RPMI8226 (cell line): Measurements from ENCODE around the gene COL28A1.
"Not testable (repeated sequence)": the region's sequence is repeated elsewhere in the genome, so short reads cannot be mapped to it uniquely, and the experiment has no call there.

ENCODE experiments used
- DNase-seq: peaks from one replicate; pipeline ENCODE4 v3.0.0-alpha.2; 2015

The COL28A1 gene

DNA sequence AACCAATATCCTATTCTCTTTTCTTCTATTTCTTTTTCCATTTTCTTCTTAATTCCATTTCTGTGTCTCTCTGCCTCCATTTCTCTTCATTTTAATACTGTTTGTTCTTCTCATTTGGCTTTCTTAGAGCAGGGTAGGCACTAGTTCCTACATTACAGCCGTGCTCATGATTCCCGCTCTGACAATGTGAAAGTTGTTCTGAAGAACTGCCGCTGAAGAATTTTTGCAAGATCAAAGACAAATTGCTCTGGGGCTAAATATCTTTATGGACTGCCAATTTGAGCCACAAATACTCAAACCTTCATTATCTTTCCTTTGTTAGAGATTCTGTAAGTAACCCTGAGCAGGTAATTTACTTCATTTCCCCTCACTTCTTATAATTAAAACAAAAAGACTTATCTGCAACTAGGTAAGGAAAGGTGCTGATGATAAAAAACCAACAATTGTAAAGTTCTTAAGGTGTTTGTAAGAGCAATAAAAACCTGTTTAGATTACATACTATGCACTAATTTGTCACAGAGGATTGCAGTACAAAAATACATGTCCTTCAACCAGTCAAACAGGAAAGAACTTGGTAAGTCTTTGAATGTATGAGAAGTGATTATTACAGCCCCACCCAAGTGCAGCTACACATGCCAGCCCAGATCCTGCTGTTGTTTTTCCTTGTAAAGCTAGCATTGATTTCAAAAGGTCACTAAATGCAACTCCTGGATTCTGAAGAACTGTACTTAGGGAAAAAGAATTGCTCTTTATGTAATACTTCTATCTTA lies 127.5 kb downstream of the COL28A1 start:
- no peak for DNase-seq

DNA sequence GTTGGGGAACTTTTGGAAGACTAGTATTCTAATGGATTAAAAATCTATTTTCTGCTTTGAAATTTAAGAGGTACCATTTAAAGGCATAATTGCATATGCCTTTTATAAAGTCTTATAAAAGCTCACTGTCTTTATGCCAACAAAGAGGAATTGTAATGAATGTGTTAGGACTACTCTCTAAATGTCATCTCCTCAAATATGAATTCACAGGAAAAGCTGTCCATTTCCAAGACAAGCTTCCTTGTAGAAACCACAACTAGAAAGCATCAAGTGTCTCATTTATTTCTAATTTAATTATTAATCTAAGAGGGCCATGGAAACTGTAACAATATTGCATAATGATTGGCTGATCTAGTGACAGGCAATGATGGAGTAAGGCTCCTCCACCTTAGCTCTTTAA lies 130.2 kb downstream of the COL28A1 start:
- DNase-seq, result no peak

DNA sequence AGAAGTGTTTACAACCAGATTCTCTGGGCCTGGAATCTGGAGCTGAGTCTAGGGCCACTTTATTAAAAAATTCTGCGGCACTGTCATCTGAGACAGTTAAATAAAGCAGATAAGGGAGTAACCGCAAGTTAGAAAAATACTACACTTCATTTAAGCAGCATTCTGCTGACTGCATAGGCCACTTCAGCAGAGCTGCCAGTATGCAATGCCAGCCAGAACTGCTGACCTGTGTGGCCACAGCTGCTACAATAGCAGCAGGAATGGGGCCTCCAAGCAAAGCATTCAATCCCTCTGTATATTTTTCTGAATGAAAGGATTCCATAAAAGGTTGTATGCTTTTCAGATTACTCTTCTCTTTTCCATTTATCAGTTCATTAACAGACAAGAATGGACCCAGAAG lies 136.0 kb downstream of the COL28A1 start:
- no peak for DNase-seq

GRCh38 chr7:7395785-7396184 lies 139.9 kb downstream of the COL28A1 start:
- no peak for DNase-seq

- DNase-seq, result not testable (repeated sequence)
Measured at GRCh38 chr7:7388164-7388563, 147.5 kb downstream of the COL28A1 start.

- DNase-seq, result no peak
Measured at GRCh38 chr7:7385421-7385820, 150.3 kb downstream of the COL28A1 start.

GRCh38 chr7:7384228-7384627 lies 151.4 kb downstream of the COL28A1 start:
- DNase-seq, result no peak

DNA sequence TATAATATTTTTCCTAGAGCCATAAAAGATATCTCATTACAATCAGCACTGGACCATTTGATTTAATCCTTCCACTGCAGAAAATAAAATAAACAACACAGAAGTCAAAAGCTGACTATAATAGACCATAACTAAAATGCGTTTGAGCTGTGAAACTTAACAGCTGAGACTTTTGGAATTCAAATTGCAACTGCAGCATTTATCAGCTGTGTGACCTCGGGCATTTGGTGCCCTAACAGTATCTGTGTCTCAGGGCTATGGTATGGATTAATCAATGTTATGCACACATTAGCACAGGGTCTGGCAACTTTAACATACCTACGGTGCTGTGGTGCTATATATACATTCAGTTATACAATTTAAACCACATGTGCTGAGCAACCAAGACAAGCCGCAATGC lies 160.1 kb downstream of the COL28A1 start:
- DNase-seq, result no peak

DNA sequence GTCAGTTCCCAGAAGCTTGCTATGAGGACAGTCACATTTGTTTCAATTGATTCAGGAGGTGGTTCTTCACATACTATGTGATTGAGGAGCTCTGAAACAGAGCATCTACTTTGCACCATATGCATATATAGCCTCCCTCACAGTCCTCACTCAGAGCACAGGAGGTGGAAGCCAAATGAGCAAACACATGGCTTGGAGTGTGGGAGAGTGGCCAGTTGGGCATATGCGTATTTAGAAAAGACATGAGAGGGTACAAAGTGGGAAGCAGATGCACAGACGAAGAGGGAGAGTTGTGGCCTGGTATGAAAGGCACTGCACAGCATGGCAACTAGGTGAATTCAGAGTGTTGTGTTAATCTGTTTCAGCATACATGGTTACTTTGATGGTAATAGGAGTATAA lies 165.6 kb downstream of the COL28A1 start:
- no peak for DNase-seq

GRCh38 chr7:7369134-7369533 lies 166.5 kb downstream of the COL28A1 start:
- no peak for DNase-seq

GRCh38 chr7:7354674-7355073 lies 181.0 kb downstream of the COL28A1 start:
- no peak for DNase-seq

DNA sequence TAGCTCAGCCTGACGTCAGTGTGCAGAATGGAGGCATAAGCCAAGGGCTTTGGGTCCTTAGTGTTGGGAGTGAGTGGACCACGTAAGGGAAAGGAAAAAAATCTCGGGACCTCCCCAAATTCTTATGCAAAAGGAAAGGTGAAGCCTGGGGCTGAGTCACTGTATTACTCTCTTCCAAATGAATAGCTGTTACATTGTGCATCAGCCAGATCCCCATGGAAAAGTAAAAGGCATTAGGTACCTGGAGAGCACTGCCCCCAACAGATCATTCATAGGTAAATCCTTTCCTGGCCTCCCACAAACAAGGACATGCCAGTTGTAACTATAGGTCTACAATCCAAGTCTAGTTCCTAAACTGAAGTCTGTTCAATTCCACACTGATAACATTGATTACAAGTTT lies 182.8 kb downstream of the COL28A1 start:
- DNase-seq, result no peak

GRCh38 chr7:7351832-7352231 lies 183.8 kb downstream of the COL28A1 start:
- no peak for DNase-seq

DNA sequence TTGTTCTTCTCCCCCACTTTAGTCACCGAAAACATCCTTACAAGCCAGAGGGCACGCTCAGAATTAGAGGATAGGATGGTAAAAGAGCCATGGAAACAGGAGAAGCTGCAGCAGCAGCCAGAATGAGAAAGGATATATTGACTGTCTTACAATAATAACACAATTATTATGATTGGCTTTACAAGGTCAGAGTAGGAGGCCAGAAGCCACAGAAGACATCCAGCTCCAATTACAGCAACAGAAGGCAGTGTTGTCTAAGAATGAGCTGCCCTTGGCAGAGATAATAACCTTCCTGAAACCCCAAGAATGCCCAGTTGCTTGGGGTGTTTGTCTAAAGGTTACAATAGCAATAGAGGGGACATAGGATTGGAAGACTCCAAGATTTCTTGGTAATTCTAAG lies 184.5 kb downstream of the COL28A1 start:
- DNase-seq, result no peak

- DNase-seq, result no peak
Measured at GRCh38 chr7:7349156-7349555, 186.5 kb downstream of the COL28A1 start.

GRCh38 chr7:7347045-7347444 lies 188.6 kb downstream of the COL28A1 start:
- no peak for DNase-seq

GRCh38 chr7:7344583-7344982 lies 191.1 kb downstream of the COL28A1 start:
- no peak for DNase-seq

DNA sequence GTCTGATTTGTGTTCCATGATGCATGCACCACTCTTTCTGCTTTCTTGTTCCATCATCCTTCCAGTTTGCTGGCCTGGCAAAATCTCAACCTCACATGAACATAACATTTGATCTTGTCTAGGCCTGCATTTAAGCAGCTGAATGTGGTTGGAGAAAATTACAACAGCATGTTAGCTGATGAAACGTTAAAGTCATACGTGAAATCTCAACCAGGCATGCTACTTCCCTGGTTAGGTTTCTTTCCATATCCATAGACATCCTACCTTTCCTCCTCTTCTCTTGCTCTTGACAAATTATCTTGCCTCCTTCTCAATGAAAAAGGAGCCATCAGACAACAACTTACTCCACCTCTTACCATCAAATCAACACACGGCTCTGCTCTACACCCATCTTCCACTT lies 199.8 kb downstream of the COL28A1 start:
- no peak for DNase-seq

GRCh38 chr7:7335215-7335614 lies 200.5 kb downstream of the COL28A1 start:
- no peak for DNase-seq

DNA sequence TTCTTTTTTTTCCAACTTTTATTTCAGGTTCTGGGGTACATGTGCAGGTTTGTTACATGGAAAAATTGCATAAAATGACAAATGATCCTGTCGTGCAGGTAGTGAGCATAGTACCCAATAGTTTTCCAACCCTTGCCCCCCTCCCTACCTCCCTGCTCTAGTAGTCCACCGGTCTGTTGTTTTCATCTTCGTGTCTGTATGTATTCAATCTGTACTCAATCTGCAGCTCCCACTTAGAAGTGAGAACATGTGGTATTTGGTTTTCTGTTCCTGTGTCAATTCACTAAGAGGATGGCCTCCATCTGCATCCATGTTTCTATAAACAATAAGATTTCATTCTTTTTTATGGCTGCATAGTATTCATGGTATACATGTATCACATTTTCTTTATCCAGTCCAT lies 202.1 kb downstream of the COL28A1 start:
- no peak for DNase-seq

DNA sequence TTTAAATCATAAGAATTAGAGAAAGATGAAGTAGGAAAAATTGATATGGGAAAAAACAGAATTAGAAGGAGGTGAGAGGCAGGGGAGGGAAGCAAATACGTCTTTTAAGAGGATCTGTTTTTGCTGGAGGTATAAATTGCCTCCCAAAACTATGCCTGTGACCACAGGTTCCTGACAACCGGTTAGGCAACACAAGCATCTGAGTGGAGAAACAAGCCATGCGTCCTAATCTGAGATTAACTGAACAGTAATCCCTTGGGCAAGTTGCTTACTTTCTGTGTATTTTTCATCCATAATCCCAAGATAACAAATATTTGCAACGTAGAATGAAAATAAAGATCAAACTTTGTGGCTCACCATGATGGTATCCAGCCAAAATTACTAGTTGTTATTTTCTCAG lies 204.2 kb downstream of the COL28A1 start:
- DNase-seq, result no peak

DNA sequence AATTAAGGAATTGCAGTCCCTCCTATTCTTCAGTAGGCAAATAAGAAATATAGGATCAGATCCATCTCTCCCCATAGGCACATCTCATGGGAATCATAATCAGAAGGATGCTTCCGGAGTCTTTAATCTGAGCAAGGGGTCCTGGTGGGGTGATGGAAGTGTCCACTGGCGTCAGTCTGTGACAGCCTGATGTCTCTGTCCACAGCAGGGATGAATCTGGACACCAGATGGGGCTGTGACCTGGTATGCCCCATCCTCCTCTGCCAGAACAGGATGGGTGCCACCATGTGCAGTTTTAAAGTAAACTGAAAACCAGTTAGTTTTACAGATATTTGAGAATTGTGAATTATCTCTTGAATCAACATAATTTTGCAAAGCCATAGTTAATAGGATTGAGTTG lies 204.7 kb downstream of the COL28A1 start:
- DNase-seq, result no peak

- DNase-seq, result no peak
Measured at GRCh38 chr7:7329326-7329725, 206.3 kb downstream of the COL28A1 start.

GRCh38 chr7:7327423-7327822 lies 208.2 kb downstream of the COL28A1 start:
- DNase-seq, result no peak

GRCh38 chr7:7324698-7325097 lies 211.0 kb downstream of the COL28A1 start:
- DNase-seq, result no peak
